HG03103 (cell line): ENCODE results near the gene CEP76.
"Not testable (repeated sequence)": the region's sequence is repeated elsewhere in the genome, so short reads cannot be mapped to it uniquely, and the experiment has no call there.

Experiments
- ATAC-seq: cut with Tn5 transposase; IDR thresholded peaks from one replicate; pipeline ENCODE4 v1.9.1; 2021; ENCODE audit warnings: low read depth; ENCODE audit not compliant: unreplicated experiment

CEP76 gene

GRCh38 chr18:12651651-12652050 lies 50.9 kb downstream of the CEP76 start:
- no peak for ATAC-seq

DNA sequence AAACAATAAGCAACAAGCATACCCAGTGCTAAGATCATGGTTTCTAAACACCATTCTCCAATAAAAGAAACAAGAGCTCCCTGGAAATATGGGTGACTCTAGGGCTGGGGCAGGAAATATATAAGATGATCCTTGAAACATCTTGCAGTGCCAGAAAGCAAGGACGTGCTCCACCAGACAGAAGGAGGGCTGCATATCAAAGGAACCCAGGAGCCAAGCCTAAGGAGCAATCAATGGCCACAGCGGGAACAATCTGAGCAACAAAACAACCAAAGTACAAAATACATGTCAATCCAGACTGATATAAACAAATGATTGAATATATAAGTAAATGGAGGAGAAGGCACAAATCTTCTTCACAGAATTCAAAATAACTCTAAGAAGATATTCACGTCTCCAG lies 54.8 kb downstream of the CEP76 start:
- ATAC-seq, result no peak

DNA sequence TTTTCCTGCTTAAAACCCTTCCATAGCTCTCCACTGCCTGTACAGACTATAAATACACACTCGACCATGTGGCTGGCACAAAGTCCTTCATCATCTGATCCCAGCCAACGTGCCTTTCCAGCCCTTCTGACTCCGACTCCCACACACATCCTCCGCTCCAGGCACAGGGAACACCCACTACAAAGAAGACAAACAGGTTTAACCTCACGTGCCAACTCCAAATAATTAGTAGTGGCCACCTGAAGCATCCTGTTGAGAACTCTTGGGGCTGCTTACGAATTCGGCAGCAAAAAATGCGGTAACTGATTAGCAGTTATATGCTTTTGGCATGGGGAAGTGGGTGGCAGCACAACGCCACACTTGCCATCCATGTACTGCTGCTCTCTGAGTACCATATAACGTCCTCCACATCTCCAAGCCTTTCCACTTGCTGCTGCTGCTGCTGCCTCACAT lies 56.7 kb downstream of the CEP76 start:
- no peak for ATAC-seq

GRCh38 chr18:12645254-12645653 lies 57.3 kb downstream of the CEP76 start:
- no peak for ATAC-seq

DNA sequence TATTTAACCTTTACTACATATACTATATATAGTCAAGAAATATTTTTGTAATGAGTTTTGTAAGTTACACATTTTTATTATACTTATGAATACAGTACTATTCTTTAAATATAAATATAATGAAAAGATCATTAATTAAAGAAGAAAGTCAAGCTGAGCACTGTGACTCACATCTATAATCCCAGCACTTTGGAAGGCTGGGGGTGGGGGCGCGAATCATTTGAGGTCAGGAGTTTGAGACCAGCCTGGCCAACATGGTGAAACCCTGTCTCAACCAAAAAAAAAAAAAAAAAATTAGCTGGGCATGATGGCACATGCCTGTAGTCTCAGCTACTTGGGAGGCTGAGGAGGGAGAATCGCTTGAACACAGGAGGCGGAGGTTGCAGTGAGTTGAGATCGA lies 58.8 kb downstream of the CEP76 start:
- ATAC-seq, result not testable (repeated sequence)

- ATAC-seq, result no peak
These were observed 61.7 kb downstream of the CEP76 start for GRCh38 chr18:12640881-12641200.

DNA sequence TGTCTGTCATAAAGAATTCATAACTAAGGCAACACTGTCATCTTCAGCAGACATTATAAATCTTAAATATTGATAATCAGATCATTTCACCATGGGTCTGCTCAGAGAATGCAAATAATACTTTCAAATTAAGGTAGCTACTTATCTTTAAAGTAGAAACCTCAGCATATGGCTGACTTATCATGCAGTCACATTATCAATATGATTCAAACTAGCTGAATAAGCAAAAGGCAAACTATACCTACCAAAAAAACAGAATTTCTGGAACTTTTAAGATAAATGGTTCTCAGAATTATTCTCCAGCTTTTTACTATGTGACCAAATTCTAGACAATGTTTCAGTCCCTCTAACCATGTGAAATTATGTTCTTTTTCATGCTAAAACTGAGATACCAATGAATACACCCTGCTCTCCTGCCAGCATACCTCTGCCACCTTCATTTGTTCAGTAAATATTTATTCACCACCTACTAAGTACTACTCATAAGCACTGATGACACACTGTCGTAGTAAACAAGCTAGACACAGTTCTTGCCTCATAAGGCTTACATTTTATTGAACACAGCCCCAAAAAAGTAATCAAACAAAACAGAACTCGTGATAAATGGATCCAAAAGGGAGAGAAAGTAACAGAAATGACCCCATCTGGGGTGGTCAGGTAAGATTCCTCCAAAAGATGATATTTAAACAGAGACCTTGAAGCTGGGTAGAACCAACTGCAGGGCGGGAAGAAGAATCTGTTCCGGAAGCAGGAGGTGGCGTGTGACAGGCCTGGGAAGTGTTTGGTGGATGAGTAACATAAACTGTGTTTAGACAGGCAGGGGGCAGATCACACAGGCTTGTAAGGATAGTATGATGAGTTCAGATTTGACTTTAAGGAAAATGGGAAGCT lies 62.3 kb downstream of the CEP76 start:
- ATAC-seq, result no peak

DNA sequence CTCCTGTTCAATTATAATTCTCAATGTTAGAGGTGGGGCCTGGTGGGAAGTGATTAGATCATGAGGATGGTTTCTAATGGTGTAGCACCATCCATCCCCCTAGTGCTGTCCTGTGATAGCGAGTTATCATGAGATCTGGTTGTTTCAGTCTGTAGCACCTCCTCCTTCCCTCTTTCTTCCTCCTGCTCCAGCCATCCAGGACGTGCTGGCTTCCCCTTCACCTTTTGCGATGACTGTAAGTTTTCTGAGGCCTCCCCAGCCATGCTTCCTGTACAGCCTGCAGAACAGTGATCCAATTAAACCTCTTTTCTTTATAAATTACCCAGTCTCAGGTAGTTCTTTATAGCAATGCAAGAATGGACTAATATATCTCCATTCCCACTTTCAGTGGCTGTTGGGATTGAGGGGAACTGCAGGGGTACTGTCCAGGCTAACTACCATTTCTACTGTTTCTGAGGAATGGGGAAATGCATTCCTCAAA lies 63.8 kb downstream of the CEP76 start:
- no peak for ATAC-seq

DNA sequence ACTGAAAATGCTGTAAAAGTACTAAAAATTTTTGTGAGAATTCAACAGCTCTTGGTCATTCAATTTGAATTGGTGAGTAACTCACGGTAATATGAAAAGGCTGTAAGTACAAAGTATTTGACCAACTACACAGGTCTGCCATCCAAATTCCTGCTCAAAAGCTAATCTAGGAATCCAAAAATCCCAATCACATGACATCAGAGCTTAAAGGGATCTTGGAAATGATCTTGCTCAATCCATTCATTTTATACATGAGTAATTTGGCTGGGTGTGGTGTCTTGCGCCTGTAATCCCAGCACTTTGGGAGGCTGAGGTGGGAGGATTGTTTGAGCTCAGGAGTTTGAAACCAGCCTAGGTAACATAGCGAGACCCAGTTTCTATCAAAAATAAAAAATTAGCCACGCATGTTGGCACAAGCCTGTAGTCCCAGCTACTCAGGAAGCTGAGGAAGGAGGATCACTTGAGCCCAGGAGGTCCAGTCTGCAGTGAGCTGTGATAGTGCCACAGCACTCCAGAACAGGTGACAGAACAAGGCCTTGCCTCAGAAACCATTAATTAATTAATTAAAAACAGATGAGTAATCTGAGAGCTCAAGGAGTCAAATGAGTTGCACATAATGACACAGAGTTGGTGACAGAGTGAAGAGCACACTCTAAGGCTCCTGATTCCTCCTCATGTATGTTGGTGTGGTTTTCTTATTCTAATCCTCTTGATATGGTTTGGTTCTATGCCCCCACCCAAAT lies 64.5 kb downstream of the CEP76 start:
- no peak for ATAC-seq

DNA sequence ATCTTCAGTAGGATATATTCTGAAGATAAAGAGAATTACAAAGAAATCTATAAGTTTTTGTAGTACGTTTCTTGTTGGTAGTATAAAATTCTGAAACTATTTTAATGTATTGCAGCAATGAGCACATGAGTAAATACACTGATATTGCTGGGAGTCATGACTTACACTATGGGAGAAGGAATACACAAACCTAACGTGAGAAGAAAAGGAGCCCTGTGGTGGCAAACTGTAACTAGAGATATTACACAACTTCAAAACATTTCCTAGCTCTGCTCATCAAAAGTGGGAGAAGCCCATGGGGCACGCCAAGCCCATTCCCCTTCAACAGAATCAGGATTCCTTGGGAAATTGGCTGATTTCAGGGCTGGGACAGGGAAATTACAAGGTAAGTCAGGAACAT lies 65.1 kb downstream of the CEP76 start:
- ATAC-seq, result no peak

- no peak for ATAC-seq
These were observed 70.6 kb downstream of the CEP76 start for GRCh38 chr18:12631831-12632477.

GRCh38 chr18:12630136-12630535 lies 72.4 kb downstream of the CEP76 start:
- no peak for ATAC-seq

DNA sequence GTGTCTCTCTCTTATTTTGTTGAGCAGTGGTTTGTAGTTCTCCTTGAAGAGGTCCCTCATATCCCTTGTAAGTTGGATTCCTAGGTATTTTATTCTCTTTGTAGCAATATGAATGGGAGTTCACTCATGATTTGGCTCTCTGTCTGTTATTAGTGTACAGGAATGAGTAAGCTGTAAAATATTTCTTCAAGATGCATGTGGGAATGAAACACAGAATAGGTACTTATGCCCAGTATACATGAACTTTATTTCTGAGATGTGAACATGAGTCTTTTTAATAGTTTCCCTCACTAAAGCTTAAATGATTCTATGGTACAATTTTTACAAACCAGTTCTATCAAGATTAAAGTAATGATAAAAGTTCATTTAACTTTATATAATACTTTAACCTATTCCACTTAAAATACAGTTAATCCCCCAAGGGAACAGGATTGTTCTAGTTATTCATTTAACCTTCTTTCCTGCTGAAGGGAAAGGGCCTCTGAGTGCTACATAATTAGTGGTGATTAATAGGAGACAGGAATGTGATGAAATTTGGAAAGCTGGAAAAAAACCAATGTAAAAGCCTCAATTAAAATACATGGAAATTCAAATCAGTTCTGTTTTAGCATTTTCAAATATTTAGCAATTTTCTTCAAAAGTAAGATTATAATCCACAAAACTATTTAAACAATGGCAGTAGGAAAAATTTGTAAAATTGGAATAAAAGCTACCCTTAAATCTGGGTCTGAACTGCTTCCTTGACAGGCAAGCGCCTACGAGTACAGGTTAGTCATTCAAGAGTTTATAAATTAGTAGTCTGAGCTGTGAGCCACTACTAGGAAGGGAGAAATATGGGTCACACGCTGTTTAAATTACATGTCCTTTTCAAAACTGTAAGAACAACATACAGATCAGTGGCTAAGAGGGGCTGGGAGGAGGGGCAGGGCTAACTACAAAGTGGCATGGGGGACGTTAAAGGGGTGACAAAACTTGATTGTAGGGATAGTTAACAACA lies 73.5 kb downstream of the CEP76 start:
- ATAC-seq, result no peak

GRCh38 chr18:12627199-12627598 lies 75.3 kb downstream of the CEP76 start:
- ATAC-seq, result not testable (repeated sequence)

DNA sequence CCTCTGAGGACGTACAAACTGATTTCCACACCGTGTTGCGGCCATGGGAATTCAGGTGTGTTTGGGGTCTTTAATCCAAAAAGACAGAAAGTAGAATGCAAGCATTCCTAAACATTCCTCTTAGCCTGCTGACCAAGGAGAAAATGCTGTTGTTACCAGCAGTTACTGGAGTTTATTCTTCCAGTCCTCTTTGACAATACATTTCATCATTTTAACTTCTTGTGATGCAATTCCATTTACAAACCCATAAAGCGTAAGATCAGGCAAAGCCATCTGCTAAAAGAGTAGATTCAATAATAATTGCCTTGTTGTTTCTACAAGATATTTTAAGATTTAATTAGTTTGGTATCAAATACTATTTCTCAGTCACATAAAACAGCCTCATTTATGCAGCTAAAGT lies 77.3 kb downstream of the CEP76 start:
- ATAC-seq, result no peak
